HG02642 (cell line): ENCODE measurements around the gene TCEAL8.
"Not testable (repeated sequence)": the region's sequence is repeated elsewhere in the genome, so short reads cannot be mapped to it uniquely, and the experiment has no call there.

Experiments used
- ATAC-seq: cut with Tn5 transposase; IDR thresholded peaks from one replicate; pipeline ENCODE4 v1.9.1; 2021; ENCODE audit warnings: mild to moderate bottlenecking; ENCODE audit not compliant: unreplicated experiment, poor library complexity

The TCEAL8 gene, protein sequence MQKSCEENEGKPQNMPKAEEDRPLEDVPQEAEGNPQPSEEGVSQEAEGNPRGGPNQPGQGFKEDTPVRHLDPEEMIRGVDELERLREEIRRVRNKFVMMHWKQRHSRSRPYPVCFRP

DNA sequence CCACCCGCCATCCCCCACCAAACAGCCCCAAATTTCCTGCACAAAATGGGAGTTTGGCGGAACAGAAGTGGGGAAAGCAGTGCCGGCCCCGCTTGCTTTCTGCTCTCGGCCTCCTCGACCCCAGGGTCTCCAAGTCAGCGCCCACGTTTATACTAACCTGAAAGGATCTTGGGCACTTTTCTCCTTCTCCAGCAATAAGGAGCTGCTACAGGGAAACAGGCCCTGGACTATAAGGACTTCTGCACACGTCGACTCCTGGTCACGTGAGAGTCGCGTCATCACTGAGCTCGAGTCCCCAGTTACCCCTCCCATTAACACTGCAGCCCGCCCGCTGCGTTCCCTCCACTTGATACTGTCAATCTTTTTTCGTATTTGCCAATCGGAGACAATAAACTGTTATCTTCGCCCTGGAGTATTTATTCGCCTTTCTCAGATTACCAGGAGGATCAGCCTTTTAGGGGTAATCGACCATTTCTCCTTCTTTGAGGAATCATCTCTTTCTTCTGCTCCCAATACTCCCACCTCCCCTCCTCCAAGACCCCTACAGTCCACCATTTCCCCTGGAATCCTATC lies at the start of gene TCEAL8:
Gene TCEAL8, minus strand, starts transcription at position 235 of the 573 bp plus-strand sequence. CDS start 1,176 bp downstream, outside the sequence.
- ATAC-seq: peak; percentile 98

DNA sequence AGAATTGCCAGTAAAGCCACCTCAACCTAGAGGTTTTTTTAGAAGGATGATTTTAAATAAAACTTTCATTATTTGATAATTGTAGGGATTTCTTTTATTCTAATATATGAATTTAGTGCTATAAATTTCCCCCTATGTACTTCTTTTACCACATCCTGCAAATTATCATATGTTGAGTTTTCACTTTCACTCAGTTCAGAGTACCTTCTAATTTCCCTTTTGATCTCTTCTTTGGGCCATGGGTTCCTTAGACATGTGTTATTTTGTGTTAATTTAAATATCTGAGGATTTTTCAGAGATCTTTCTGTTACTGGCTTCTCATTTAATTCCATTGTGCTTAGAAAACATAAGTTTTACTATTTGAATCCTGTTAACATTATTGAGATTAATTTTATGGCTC lies 49.8 kb upstream of the TCEAL8 start:
- no peak for ATAC-seq

DNA sequence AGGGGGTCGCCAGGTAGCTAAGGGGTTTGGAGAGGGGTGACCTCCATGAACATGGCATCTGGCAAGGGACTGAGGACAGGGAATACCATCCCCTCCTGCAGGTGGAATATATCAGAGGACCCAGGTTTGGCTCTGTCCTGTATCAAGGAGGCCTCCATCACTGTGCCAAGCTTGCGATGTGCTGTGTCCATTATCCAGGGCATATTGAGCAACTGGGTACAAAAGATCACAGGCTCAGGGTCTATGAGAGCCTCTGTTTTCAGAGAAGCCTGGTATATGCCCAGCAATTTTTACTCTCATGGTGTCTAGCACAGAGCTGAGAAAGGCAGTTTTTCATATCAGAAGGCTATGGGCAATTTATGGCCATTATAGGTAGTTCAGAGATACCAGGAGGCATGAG lies 38.2 kb upstream of the TCEAL8 start:
- no peak for ATAC-seq

DNA sequence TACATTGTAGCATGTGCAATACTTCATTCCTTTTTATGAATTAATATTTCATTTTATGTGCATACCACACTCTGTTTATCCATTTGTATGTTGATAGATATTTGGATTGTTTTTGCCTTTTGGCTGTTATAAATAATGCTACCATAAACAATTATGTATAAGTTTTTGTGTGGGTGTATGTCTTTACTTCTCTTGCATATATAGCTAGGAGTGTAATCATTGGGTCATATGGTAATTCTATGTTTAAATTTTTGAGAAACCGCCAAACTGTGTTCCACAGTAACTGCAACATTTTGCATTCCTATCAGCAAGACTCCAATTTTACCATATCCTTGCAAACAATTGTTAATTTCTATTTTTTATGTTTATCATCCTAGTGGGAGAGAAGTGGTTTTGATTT lies 24.7 kb upstream of the TCEAL8 start:
- ATAC-seq: no peak

DNA sequence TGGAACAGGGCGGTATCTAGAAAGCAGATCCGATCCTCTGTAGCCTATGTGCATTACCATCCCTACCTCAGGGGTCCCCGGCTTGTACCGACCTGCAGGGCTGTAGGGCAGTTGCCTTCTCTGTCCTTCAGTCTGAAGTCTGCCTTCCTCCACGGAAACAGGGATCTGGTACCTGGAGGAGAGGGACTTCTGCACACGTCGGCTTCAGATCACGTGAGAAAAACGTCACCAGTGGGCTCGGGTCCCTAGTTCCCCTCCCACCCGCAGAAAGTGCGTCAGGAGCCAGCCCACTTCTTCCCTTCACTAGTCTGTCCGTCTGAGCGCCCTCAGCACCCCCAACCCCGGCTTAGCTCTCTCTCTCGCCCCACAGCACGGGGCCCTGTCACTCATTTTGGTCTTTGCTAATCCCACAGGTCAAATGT lies 21.6 kb upstream of the TCEAL8 start, which contains the start of gene TCEAL5:
Gene TCEAL5, minus strand, starts transcription at position 170 of the 422 bp plus-strand sequence. CDS start 2,187 bp downstream, outside the sequence.
- no peak for ATAC-seq

DNA sequence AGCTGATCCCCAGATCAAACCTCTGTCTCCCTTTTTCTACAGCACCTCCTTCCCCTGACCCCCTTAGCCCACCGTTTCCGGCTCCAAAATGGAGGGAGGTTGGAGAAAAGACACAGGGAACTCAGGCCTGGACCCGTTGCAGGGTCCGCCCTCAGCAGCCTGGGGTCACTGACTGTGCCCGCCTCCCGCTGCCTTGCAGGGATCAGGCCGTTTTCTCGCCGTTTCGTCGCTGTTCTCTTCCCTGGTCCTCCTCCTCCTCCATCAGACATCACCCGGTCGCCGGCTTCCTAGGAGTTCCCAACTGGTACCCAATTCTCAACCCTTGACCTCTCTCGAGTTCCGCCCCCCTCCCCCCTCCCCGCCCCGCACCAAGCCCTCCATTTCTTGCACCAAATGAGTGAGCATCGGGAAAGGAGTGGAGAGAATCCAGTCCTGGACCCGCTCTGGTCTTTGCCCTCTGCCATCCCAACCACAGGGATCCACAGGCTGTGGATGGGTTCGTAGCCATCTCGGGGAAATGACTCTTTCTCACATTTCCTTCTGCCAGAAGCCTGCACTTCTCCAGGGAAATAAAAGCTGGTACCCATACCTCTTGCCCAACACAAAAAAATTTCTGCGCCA lies 21.1 kb upstream of the TCEAL8 start:
- no peak for ATAC-seq

DNA sequence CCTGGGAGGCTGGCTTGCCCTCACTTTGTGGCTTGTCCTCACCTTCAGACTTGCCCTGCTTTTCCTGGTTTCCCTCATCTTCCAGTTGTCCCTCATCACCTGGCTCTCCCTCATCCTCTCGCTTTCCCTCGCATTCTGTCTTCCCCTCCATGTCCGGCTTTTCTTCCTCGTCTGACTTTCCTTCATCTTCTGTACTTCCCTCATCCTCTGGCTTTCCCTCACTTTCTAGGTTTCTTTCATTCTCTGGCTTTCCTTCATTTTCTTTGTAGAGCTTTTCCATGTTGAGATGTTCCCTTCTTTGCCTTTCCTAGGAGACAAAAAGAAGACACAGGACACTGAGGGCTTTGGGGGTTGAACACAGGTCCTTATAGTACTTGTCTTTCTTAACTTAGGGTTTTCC lies 19.3 kb upstream of the TCEAL8 start:
- no peak for ATAC-seq

DNA sequence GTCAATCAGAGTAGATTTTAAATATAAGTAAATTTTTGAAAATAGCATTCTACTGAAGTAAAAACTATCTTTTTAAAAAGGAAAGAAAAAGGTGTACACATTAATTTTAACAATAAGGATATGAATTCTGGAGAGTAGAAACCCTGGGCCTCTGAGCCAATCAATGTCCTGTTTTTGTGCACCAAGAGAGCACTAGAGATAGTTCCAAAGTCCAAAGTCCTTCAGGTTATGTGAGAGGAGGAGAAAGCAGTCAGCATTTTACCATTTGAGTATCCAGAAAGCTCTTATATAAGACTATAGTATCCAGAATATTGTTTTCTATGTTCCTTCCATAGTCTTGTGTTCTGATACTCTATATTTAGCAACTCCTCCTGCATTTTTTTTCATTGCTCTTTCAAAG lies 3.3 kb upstream of the TCEAL8 start:
- no peak for ATAC-seq

DNA sequence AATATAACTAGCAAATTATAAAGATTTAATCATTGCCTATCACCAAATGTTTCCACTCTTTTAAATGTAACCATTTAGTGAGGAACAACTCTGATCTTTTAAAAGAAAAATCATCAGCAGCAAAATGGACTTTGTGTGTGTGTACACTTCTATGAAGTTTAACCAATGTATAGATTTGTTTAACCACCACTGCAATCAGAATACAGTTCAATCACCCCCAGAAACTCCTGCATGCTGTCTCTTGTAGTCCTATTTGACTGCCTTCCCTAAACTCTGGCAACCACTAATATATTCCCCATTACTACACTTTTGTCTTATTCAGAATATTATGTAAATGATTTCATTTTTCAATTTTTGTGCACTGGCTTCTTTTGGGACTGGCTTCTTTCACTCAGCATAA lies 1.7 kb upstream of the TCEAL8 start:
- no peak for ATAC-seq

DNA sequence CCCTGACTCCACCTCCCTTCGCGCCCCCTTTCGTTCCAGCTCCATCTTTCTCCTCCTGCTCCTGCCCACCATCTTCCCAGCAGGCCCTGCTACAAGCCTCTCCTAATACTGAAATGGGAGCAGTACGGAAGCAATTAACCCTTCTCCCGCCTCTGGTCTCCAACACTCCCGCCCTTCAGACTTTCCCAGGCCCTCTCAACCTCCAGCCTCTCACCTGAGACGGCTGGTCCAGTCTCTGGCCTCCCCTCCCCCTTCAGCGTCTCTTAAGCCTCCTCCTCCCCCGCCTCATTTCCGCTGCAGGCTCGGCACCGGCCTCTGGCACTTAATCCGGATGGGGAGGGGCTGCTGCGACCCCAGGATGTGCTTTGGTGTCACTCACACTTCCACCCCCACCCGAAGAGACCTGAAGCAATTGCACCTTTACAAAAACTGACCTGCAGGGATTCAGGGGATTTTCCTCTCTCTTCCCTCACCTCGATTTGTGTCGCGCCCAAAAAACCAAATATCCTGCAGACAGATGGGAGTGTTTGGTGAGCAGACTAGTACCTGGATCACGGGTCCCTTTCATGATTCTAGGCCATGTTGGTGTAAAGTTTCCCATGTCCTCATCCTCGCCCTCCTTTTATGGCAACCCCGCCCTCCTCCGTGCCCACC lies 657 bp downstream of the TCEAL8 start:
- peak; percentile 65 for ATAC-seq

DNA sequence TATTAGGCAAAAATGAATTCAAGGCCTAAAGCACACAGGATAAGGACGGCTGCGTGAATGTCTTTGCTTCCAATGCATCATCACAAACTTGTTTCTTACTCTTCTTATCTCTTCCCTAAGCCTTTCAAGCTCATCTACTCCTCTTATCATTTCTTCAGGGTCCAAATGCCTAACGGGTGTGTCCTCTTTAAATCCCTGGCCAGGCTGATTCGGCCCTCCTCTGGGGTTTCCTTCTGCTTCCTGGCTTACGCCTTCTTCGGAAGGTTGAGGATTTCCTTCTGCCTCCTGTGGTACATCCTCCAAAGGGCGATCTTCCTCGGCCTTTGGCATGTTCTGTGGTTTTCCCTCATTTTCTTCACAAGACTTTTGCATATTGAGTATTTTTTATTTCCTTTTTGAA lies 1.3 kb downstream of the TCEAL8 start:
- no peak for ATAC-seq

DNA sequence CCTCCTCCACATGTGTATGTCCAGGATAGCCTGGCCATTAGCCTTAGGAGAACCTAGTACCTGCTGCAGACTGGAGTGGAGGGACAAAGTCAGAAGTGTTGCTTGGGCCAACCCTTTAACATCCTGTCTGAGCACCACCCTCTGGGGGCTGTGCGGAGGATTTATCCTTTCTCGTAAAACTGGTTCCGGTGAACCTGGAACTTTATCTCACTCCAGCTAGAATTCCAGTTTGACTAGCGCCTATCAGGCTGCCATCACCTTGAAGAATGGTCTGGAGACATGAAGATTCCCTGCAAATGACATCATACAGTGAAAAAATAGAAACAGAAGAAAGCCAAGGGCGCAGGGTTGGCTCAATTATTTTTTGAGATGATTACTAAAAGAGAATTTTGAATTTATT lies 4.0 kb downstream of the TCEAL8 start:
- ATAC-seq: no peak

DNA sequence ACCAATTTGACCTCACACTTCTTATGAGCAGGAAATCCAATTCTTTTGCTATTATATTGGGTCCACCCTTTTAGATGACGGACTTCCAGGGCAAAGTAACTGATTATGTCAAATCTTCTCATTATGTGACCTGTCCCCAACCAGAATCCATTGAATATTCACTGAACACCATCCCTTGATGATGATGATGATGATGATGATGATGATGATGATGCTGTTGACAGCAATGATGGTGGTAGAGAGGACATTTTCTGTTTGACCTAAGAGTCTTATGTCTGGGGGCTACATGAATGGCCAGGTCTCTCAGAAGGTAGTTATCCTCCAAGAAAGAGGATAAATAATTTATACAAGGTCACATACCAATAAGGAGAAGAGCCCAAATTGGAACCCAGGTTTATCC lies 5.2 kb downstream of the TCEAL8 start:
- no peak for ATAC-seq

DNA sequence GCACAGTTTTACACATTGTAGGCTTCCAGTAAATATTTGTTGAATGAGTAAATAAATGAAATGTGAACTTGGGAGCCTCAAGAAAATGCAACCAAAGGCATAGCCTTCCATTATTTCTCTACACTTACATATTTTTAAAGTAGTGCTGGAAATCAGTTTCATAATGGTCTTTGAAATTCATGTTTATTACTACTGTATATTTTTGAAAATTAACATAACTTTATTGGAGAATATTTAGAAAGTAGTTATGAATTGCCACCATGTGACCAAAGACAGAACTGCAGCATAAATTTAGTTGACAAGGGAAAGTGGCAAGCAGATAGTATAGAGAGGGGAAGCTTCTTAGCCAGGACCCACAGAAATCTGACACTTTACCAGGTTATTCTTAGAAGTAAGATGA lies 6.4 kb downstream of the TCEAL8 start:
- peak; percentile 53 for ATAC-seq

DNA sequence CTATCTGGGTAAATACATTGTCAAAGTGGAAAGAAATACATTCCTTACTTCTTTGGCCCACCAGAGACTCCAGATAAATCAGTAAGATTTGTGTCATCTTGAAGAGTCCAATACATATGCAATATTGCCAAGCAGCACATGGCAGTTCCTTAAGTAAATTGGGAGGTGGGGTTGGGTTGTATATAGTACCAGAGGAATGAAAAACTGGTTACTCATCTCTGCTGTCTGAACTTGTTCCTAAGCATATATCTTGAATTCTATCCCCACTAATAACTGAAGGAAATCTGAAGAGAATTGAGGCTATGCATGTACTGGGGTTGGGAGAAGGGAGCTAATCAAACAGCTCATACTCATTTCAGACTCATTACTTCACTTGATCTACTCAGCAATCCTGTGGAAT lies 14.8 kb downstream of the TCEAL8 start:
- ATAC-seq: no peak

DNA sequence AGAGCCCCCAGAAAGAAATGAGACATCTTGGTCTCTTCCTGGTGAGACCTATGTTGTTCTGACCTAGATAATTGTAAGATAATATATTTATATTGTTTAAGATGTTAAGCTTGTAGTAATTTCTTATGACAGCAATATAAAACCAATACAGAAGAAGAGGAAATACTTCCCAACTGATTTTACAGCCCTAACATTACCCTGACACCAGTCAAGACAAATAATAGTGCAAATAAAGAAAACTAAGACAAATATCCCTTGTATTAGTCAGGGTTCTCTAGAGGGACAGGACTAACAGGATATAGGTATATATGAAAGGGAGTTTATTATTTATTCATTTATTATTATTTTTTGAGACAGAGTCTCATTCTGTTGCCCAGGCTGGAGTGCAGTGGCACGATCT lies 18.7 kb downstream of the TCEAL8 start:
- no peak for ATAC-seq

DNA sequence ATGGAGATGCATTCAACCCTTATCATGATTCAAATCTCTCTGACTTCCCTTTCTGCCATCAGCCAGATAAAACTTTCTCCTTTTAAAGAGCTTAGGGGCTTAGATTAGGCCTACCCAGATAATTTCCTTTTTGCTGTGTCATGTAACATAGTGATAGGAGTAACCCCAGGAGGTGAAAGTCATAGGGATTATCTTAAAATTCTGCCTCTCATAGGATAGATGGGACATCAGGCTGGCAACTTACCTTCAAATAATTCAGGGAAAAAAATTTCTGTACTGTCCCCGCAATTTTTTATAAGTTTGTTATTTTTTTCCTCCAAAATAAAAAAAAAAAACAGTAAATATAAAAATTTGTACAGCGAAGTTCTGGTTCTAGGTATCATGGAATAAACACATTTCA lies 19.3 kb downstream of the TCEAL8 start:
- not testable (repeated sequence) for ATAC-seq

DNA sequence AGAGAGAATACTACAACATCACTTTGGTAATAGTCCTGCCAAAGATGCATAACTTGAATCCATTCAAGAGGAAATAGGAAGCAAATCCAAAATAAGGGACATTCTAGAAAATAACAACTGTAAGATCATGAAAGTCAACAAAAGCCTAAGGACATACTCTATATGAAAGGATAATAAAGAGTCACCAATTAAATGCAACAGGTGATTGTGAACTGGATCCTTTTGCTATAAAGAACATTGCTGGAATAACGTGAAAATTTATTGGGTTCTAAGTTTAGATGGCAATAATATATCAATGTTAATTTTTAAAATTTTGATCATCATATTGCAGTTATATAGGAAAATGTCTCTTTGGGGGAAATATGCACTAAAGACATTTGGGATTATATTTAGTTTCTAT lies 20.1 kb downstream of the TCEAL8 start:
- ATAC-seq: no peak

DNA sequence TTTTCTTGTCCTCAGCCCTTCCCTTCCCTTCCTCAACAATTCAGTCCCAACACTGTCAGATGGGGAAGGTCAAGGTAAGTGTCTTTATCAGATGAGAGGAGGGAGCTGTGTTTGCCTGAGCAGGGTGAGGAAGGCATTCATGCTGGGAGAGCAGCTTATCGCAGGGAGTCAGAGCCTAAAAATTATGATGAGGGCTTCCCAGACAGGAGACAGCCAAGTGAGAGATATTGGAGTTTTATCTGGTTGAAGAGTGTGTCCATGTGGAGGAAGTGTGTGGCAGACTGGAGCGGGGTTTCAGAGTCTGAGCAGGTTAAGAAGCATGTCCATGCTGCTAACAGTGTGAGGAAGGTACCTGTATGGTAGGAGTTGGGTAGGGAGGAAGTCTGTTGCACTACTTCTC lies 21.7 kb downstream of the TCEAL8 start:
- ATAC-seq: no peak

DNA sequence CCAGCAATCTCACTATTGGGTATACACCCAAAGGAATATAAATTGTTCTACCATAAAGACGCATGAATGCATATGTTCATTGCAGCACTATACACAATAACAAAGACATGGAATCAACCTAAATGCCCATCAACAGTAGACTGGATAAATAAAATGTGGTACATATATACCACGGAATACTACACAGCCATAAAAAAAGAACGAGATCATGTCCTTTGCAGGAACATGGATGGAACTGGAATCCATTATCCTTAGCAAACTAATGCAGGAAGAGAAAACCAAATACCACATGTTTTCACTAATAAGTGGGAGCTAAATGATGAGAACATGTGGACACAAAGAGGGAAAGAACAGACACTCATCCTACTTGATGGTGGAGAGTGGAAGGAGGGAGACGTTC lies 29.0 kb downstream of the TCEAL8 start:
- not testable (repeated sequence) for ATAC-seq

DNA sequence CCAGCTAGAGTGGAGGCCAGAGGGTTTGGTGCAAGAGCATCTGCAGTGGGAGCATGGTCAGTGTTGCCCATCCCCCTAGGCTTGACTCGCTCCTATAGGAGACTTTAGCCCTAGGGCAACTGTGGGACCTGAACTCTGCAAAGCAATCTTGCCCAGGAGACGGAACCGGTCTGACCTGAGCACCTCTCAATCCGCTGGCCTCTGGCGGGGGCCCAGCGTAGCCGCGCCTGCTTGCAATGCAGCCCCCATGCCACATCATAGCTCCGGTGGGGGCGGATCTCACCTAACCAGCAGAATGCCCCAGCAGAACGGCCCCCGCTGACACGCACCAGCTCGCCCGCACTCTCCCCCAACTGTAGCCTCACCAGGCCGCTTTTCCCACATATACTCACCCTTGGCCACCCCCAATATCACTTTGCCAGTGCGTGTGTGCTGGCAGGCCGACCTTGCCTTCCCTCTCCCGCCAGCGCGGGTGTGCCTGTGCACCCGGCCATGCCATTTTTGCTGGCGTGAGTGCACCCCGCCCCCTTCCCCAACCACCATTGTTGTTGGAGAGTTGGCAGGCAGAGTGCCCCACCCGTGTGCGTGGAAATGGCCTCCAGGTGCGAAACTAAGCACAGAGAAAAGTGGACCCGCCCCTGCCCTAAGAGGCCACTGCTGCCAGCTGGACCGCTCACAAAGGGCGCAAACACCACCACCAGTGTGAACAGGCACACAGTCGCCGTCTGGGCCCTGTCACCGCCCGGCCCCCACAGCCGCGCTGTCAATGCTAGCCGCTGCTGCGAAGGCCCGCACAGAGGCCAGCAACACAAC lies 34.2 kb downstream of the TCEAL8 start:
- ATAC-seq: no peak
